Osteoblast (primary cell): ENCODE results near the gene HAUS7. TPM values are rescaled to one million over a fixed set of nuclear protein-coding genes. Genes with fewer than 3 reads are reported as not detected.
A peak's percentile ranks its signal among the peaks of the same experiment; 100 is the strongest.

ENCODE experiments used
- DNase-seq: peaks from one replicate; pipeline ENCODE4 v3.0.0; 2011; ENCODE audit warnings: low spot score, mixed read lengths; ENCODE audit not compliant: insufficient read length; ENCODE audit errors: missing footprints
- H2AFZ ChIP-seq: 2 replicates; pipeline ENCODE4 v1.6.0; 2011; ENCODE audit warnings: mild to moderate bottlenecking, low read length
- H3K27ac ChIP-seq: 2 replicates; pipeline ENCODE4 v1.5.1; 2011; ENCODE audit warnings: mild to moderate bottlenecking, low read depth, low read length, moderate library complexity
- H3K27me3 ChIP-seq: 2 replicates; pipeline ENCODE4 v1.6.0; 2012; ENCODE audit warnings: mild to moderate bottlenecking, control low read depth, inconsistent platforms, low read length, moderate library complexity; ENCODE audit not compliant: insufficient read depth
- H3K36me3 ChIP-seq: 2 replicates; pipeline ENCODE4 v1.5.1; 2011; ENCODE audit warnings: mild to moderate bottlenecking, low read length, control low read depth, moderate library complexity; ENCODE audit not compliant: insufficient read depth
- H3K4me1 ChIP-seq: 2 replicates; pipeline ENCODE4 v1.5.1; 2011; ENCODE audit warnings: mild to moderate bottlenecking, low read length, control low read depth, moderate library complexity; ENCODE audit not compliant: insufficient read depth
- H3K4me2 ChIP-seq: 2 replicates; pipeline ENCODE4 v1.6.0; 2011; ENCODE audit warnings: mild to moderate bottlenecking, low read length; ENCODE audit not compliant: insufficient read depth
- H3K4me3 ChIP-seq: fragments of 200-600 bp; sonication (generic); 3 replicates; pipeline ENCODE4 v1.5.1; 2012; ENCODE audit warnings: mild to moderate bottlenecking, low read length, inconsistent platforms; ENCODE audit not compliant: insufficient read depth
- H3K79me2 ChIP-seq: 2 replicates; pipeline ENCODE4 v1.6.0; 2012; ENCODE audit warnings: mild to moderate bottlenecking, low read length, control low read depth, inconsistent platforms; ENCODE audit not compliant: insufficient read depth
- H3K9me3 ChIP-seq: 2 replicates; pipeline ENCODE4 v1.5.1; 2011; ENCODE audit warnings: low read depth, low read length, control low read depth
- H4K20me1 ChIP-seq: 2 replicates; pipeline ENCODE4 v1.6.0; 2012; ENCODE audit warnings: mild to moderate bottlenecking, low read length, control low read depth; ENCODE audit not compliant: insufficient read depth
- total RNA-seq: library from RNA; depleted of rRNA; stranded (reverse); fragments of >200 nt; gene quantifications from 2 replicates; pipeline ENCODE4 v1.2.3, GENCODE V29; 2012
- TF ChIP-seq, protein P1 (sequence below): IDR thresholded peaks from 2 replicates; pipeline ENCODE4 v1.5.1; 2011; ENCODE audit warnings: mild to moderate bottlenecking, low read depth, low read length, moderate library complexity; ENCODE audit errors: extremely low read depth

HAUS7 gene
- total RNA-seq, 1 donor, result 14.1 TPM

DNA sequence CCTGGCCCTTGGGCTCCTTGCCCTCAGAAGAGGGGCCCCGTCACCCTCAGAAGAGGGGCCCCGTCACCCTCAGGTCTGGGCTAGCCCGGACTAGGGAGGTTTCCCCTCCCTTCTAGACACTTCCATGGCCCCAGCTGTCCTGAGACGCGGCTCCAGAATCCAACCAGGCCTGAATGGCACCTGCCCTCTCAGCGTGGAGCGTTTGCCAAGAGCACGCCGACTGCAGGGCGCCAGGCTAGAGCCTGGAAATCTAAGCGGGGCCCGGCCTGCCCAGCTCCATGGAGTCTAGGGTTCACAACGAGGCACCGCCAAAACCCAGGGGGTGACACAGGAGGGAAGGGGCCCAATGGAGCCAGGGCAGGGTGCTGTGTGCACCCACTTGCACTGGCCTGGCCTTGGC, 39.2 kb upstream of the HAUS7 start:
- TF ChIP-seq, protein P1, sequence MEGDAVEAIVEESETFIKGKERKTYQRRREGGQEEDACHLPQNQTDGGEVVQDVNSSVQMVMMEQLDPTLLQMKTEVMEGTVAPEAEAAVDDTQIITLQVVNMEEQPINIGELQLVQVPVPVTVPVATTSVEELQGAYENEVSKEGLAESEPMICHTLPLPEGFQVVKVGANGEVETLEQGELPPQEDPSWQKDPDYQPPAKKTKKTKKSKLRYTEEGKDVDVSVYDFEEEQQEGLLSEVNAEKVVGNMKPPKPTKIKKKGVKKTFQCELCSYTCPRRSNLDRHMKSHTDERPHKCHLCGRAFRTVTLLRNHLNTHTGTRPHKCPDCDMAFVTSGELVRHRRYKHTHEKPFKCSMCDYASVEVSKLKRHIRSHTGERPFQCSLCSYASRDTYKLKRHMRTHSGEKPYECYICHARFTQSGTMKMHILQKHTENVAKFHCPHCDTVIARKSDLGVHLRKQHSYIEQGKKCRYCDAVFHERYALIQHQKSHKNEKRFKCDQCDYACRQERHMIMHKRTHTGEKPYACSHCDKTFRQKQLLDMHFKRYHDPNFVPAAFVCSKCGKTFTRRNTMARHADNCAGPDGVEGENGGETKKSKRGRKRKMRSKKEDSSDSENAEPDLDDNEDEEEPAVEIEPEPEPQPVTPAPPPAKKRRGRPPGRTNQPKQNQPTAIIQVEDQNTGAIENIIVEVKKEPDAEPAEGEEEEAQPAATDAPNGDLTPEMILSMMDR, result no peak
- Histone ChIP-seq H3K4me1 (no peaks in the 10 kb centered on the region), H3K4me3 (no peak overlapping the region), H3K27ac (no peak overlapping the region), H3K27me3 (no peaks in the 10 kb centered on the region), H3K4me2 (no peak overlapping the region), H3K9me3 (no peaks in the 10 kb centered on the region), H3K79me2 (no peaks in the 10 kb centered on the region), H2AFZ (no peak overlapping the region), H4K20me1 (peaks cover 48% of the 10 kb centered on the region), H3K36me3 (peaks cover 31% of the 10 kb centered on the region)
- DNase-seq, result no peak

DNA sequence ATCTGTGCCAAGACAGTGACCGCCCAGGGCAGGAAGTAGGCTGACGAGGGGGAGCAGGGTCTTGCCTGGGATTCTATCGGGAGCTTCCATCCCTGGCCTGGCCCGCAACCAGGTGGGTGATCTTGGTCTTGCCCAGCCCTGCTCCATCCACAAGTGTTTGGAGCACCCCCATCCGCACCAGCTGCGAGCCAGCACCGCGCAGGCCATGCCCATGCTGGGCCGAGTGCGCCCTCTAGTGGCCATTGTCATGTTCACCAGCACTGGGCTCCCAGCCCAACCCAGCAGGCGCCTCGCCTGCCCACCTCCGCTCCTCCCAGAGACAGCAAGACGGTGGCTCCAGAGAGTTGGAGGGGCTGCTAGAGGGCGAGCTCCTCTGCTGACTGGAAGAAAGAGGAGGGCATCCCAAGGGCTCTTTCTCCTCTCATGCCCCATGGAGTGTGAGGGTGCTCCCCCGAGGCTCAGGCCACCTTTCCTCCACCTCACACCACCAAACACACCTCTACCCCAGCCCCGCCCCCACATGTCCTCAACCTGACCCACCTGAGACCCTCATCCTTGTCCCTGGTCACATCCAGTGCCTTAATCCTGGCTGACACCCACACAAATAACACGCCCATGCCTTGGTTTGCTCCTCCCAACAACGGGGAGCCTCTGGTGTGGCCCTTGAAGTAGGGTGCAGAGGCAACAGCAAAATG, 37.3 kb upstream of the HAUS7 start:
- Histone ChIP-seq H3K27me3 (no peaks in the 10 kb centered on the region), H3K4me2 (no peak overlapping the region), H3K79me2 (no peaks in the 10 kb centered on the region), H4K20me1 (peaks cover 49% of the 10 kb centered on the region), H3K4me1 (no peaks in the 10 kb centered on the region), H2AFZ (no peak overlapping the region), H3K9me3 (no peaks in the 10 kb centered on the region), H3K27ac (no peak overlapping the region), H3K36me3 (peaks cover 34% of the 10 kb centered on the region), H3K4me3 (no peak overlapping the region)
- TF ChIP-seq, protein P1, result peak; percentile 67
- DNase-seq, result peak; percentile 99

DNA sequence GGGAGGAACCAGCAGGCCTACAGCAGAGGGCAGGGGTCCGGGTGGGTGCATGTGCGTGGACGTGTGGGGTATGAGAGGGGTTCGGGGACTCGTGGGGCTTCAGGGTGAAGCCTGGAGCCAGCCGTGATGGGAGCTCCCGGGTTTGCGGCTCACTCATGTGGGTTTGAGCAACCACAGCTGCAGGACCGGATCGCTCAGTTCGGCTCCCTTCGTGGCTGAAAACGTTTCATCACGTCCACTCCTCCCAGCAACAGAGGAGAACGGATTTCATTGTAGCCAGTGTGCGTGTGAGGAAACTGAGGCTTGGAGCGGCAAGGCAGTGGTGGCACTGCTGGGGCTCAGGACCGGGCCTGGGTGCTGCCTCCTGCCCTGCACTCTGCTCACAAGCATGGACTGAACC, 35.0 kb upstream of the HAUS7 start:
- Histone ChIP-seq H3K79me2 (peaks cover 14% of the 10 kb centered on the region), H3K4me3 (no peak overlapping the region), H2AFZ (no peak overlapping the region), H3K4me1 (peaks cover 8% of the 10 kb centered on the region), H3K27ac (no peak overlapping the region), H3K9me3 (no peaks in the 10 kb centered on the region), H3K4me2 (no peak overlapping the region), H3K36me3 (peaks cover 34% of the 10 kb centered on the region), H3K27me3 (no peaks in the 10 kb centered on the region), H4K20me1 (peaks cover 61% of the 10 kb centered on the region)
- TF ChIP-seq, protein P1, result no peak
- no peak for DNase-seq

DNA sequence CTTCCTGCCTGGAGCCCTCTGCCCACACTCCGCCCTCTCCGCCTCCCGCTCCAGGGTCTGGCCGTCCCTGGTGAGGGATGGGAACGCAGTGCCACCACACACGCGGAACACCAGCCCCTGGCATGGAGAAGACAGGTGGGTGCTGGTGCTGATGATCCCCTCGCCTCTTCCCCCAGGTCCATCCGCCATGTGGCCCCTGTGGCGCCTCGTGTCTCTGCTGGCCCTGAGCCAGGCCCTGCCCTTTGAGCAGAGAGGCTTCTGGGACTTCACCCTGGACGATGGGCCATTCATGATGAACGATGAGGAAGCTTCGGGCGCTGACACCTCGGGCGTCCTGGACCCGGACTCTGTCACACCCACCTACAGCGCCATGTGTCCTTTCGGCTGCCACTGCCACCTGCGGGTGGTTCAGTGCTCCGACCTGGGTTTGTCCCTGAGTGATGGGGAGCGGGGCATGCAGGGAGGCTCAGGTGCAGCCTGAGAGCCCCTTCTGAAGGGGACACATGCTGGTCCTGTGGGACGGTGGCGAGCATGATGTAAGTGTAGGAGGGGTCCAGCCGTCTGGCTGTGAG, 34.2 kb upstream of the HAUS7 start:
- no peak overlapping the region for H3K4me3 ChIP-seq
- no peak overlapping the region for H2AFZ ChIP-seq
- no peaks in the 10 kb centered on the region for H3K27me3 ChIP-seq
- peaks cover 65% of the 10 kb centered on the region for H4K20me1 ChIP-seq
- no peak for DNase-seq
- peaks cover 34% of the 10 kb centered on the region for H3K36me3 ChIP-seq
- H3K27ac ChIP-seq, result no peak overlapping the region
- H3K79me2 ChIP-seq, result peaks cover 22% of the 10 kb centered on the region
- H3K4me2 ChIP-seq, result no peak overlapping the region
- TF ChIP-seq, protein P1, result no peak
- no peaks in the 10 kb centered on the region for H3K9me3 ChIP-seq
- H3K4me1 ChIP-seq, result peaks cover 16% of the 10 kb centered on the region
